ENCODE measurements around the gene UMAD1.

The UMAD1 gene

GRCh38 chr7:7808156-7808555, 167.6 kb downstream of the UMAD1 start:
- peak; percentile 32 for DNase-seq
- Histone ChIP-seq H3K27ac (no peak overlapping the region), H3K36me3 (replicated peaks) (no peaks in the 10 kb centered on the region), H3K4me3 (ENCODE audit: low read depth, low read length) (no peak overlapping the region), H3K27me3 (replicated peaks) (no peaks in the 10 kb centered on the region)
- in situ Hi-C loops (cut with HindIII; ENCODE audit: low pct_ligation_motif_present, low sequenced_read_pairs) = no loop called here
- TF ChIP-seq CTCF (IDR thresholded peaks at IDR 0.05; ENCODE audit: low read depth, low read length, missing control alignments) = no peak

GRCh38 chr7:7808626-7809025, 168.1 kb downstream of the UMAD1 start:
- TF ChIP-seq CTCF (IDR thresholded peaks at IDR 0.05; ENCODE audit: low read depth, low read length, missing control alignments) = no peak

GRCh38 chr7:7810380-7810779, 169.8 kb downstream of the UMAD1 start:
- in situ Hi-C loops (cut with HindIII; ENCODE audit: low pct_ligation_motif_present, low sequenced_read_pairs) = no loop called here

More at GRCh38 chr7:7808626-7809025, 168.1 kb downstream of the UMAD1 start:
- H3K36me3 ChIP-seq (replicated peaks) = no peaks in the 10 kb centered on the region
- in situ Hi-C loops (cut with HindIII; ENCODE audit: low pct_ligation_motif_present, low sequenced_read_pairs) = no loop called here
- no peaks in the 10 kb centered on the region for H3K27me3 ChIP-seq (replicated peaks)
- H3K4me3 ChIP-seq (ENCODE audit: low read depth, low read length) = no peak overlapping the region
- no peak overlapping the region for H3K27ac ChIP-seq
- DNase-seq = no peak

GRCh38 chr7:7810826-7811225, 170.3 kb downstream of the UMAD1 start:
- no peak for TF ChIP-seq CTCF (IDR thresholded peaks at IDR 0.05; ENCODE audit: low read depth, low read length, missing control alignments)
- Histone ChIP-seq H3K27me3 (replicated peaks) (no peaks in the 10 kb centered on the region), H3K27ac (no peak overlapping the region), H3K4me3 (ENCODE audit: low read depth, low read length) (no peak overlapping the region), H3K36me3 (replicated peaks) (no peaks in the 10 kb centered on the region)
- DNase-seq = no peak
- in situ Hi-C loops (cut with HindIII; ENCODE audit: low pct_ligation_motif_present, low sequenced_read_pairs) = no loop called here

More at GRCh38 chr7:7810380-7810779, 169.8 kb downstream of the UMAD1 start:
- no peak for TF ChIP-seq CTCF (IDR thresholded peaks at IDR 0.05; ENCODE audit: low read depth, low read length, missing control alignments)
- Histone ChIP-seq H3K36me3 (replicated peaks) (no peaks in the 10 kb centered on the region), H3K27me3 (replicated peaks) (no peaks in the 10 kb centered on the region), H3K4me3 (ENCODE audit: low read depth, low read length) (no peak overlapping the region), H3K27ac (no peak overlapping the region)
- DNase-seq = no peak

- Histone ChIP-seq H3K36me3 (replicated peaks) (no peaks in the 10 kb centered on the region), H3K27me3 (replicated peaks) (no peaks in the 10 kb centered on the region), H3K4me3 (ENCODE audit: low read depth, low read length) (no peak overlapping the region), H3K27ac (no peak overlapping the region)
- TF ChIP-seq CTCF (IDR thresholded peaks at IDR 0.05; ENCODE audit: low read depth, low read length, missing control alignments) = no peak
- DNase-seq = no peak
- in situ Hi-C loops (cut with HindIII; ENCODE audit: low pct_ligation_motif_present, low sequenced_read_pairs) = no loop called here
These were observed 171.6 kb downstream of the UMAD1 start for GRCh38 chr7:7812112-7812511.

GRCh38 chr7:7815395-7815794, 174.8 kb downstream of the UMAD1 start:
- no peak overlapping the region for H3K4me3 ChIP-seq (ENCODE audit: low read depth, low read length)
- DNase-seq = no peak
- TF ChIP-seq CTCF (IDR thresholded peaks at IDR 0.05; ENCODE audit: low read depth, low read length, missing control alignments) = no peak
- in situ Hi-C loops (cut with HindIII; ENCODE audit: low pct_ligation_motif_present, low sequenced_read_pairs) = no loop called here
- H3K36me3 ChIP-seq (replicated peaks) = no peaks in the 10 kb centered on the region
- no peak overlapping the region for H3K27ac ChIP-seq
- H3K27me3 ChIP-seq (replicated peaks) = no peaks in the 10 kb centered on the region
